Neural cell (in vitro differentiated cells): ENCODE measurements around the gene PNPLA7. TPM values are rescaled to one million over a fixed set of nuclear protein-coding genes. Genes with fewer than 3 reads are reported as not detected.

Source experiments
- H2AFZ ChIP-seq: fragments of 200-600, 300-800 bp; sonication (generic), shearing (Covaris generic); 2 replicates; pipeline ENCODE4 v1.6.0; 2014; ENCODE audit warnings: low read depth, mild to moderate bottlenecking, antibody characterized with exemption, low read length, moderate library complexity
- H3F3A ChIP-seq: fragments of 200-600 bp; shearing (Covaris generic); 2 replicates; pipeline ENCODE4 v1.6.1; 2016; ENCODE audit warnings: mild to moderate bottlenecking, moderate library complexity, mixed read lengths, antibody characterized with exemption, low read length; ENCODE audit not compliant: insufficient read depth, poor library complexity, severe bottlenecking
- H3K27ac ChIP-seq: fragments of 200-600, 300-800 bp; sonication (generic), shearing (Covaris generic); 2 replicates; pipeline ENCODE4 v1.5.1; 2014; ENCODE audit warnings: mild to moderate bottlenecking, low read length, moderate library complexity
- H3K27me3 ChIP-seq: fragments of 300-800, 200-600 bp; sonication (generic), shearing (Covaris generic); 2 replicates; pipeline ENCODE4 v1.6.0; 2014; ENCODE audit warnings: mild to moderate bottlenecking, low read depth, low read length, moderate library complexity; ENCODE audit not compliant: insufficient read depth
- H3K36me3 ChIP-seq: fragments of 300-800, 200-600 bp; sonication (generic), shearing (Covaris generic); 2 replicates; pipeline ENCODE4 v1.5.1; 2014; ENCODE audit warnings: mild to moderate bottlenecking, antibody characterized with exemption, low read length, moderate library complexity; ENCODE audit not compliant: insufficient read depth
- H3K4me2 ChIP-seq: fragments of 300-800, 200-600 bp; sonication (generic), shearing (Covaris generic); 2 replicates; pipeline ENCODE4 v1.6.0; 2014; ENCODE audit warnings: mild to moderate bottlenecking, low read length
- H3K4me3 ChIP-seq: fragments of 300-800, 200-600 bp; sonication (generic), shearing (Covaris generic); 2 replicates; pipeline ENCODE4 v1.5.1; 2014; ENCODE audit warnings: mild to moderate bottlenecking, low read length, moderate library complexity
- H3K79me2 ChIP-seq: fragments of 200-600 bp; shearing (Covaris generic); replicated peaks from 2 replicates; pipeline ENCODE4 v1.6.0; 2014; ENCODE audit warnings: mild to moderate bottlenecking, low read length, moderate library complexity; ENCODE audit not compliant: insufficient read depth
- H3K9ac ChIP-seq: fragments of 300-800, 200-600 bp; sonication (generic), shearing (Covaris generic); 2 replicates; pipeline ENCODE4 v1.6.1; 2016; ENCODE audit warnings: mild to moderate bottlenecking, low read length, mixed read lengths
- H3K9me2 ChIP-seq: fragments of 200-600 bp; shearing (Covaris generic); 2 replicates; pipeline ENCODE4 v1.6.1; 2016; ENCODE audit warnings: mild to moderate bottlenecking, low read length, mixed read lengths; ENCODE audit not compliant: insufficient read depth
- H3K9me3 ChIP-seq: fragments of 200-600, 300-800 bp; sonication (generic), shearing (Covaris generic); 2 replicates; pipeline ENCODE4 v1.6.1; 2016; ENCODE audit warnings: mild to moderate bottlenecking, mixed run types, low read length, moderate library complexity, mixed read lengths
- H4K20me1 ChIP-seq: fragments of 200-600 bp; shearing (Covaris generic); 2 replicates; pipeline ENCODE4 v1.6.1; 2016; ENCODE audit warnings: mild to moderate bottlenecking, mixed run types; ENCODE audit not compliant: insufficient read depth
- EP300 ChIP-seq: fragments of 450-650 bp; conservative IDR thresholded peaks from 2 replicates; pipeline ENCODE4 v1.6.1; 2014; ENCODE audit warnings: antibody characterized with exemption, mild to moderate bottlenecking, moderate library complexity; ENCODE audit not compliant: poor library complexity, severe bottlenecking
- EZH2 ChIP-seq: fragments of 200-600, 300-800 bp; shearing (Covaris generic), sonication (generic); IDR thresholded peaks from 2 replicates; pipeline ENCODE4 v1.6.1; 2014; ENCODE audit warnings: antibody characterized with exemption, low read length, borderline replicate concordance, mild to moderate bottlenecking; ENCODE audit not compliant: insufficient read depth, poor library complexity, severe bottlenecking
- MXI1 ChIP-seq: fragments of 450-650 bp; conservative IDR thresholded peaks from 2 replicates; pipeline ENCODE4 v1.6.1; 2014; ENCODE audit warnings: antibody characterized with exemption, mild to moderate bottlenecking; ENCODE audit not compliant: poor library complexity, severe bottlenecking
- POLR2AphosphoS5 ChIP-seq: IDR thresholded peaks from 2 replicates; pipeline ENCODE4 v1.6.1; 2012
- RAD21 ChIP-seq: fragments of 450-650 bp; conservative IDR thresholded peaks from 2 replicates; pipeline ENCODE4 v1.6.1; 2014; ENCODE audit warnings: antibody characterized with exemption, mild to moderate bottlenecking, moderate library complexity
- SMC3 ChIP-seq: fragments of 450-650 bp; conservative IDR thresholded peaks from 2 replicates; pipeline ENCODE4 v1.6.1; 2014; ENCODE audit warnings: antibody characterized with exemption, mild to moderate bottlenecking, moderate library complexity; ENCODE audit not compliant: poor library complexity
- TAF1 ChIP-seq: IDR thresholded peaks from 2 replicates; pipeline ENCODE4 v1.6.1; 2012; ENCODE audit warnings: low read depth
- polyA plus RNA-seq: library from polyadenylated mRNA; depleted of rRNA; stranded (reverse); fragments of >200 nt; gene quantifications from 2 replicates; pipeline ENCODE4 v1.2.3, GENCODE V29; 2014
- TF ChIP-seq, protein P1 (sequence below): fragments of 450-650 bp; IDR thresholded peaks from 2 replicates; pipeline ENCODE4 v1.5.1; 2014; ENCODE audit warnings: antibody characterized with exemption, mild to moderate bottlenecking, moderate library complexity; ENCODE audit not compliant: poor library complexity, severe bottlenecking
- TF ChIP-seq, protein P2 (sequence below): IDR thresholded peaks from 2 replicates; pipeline ENCODE4 v1.6.1; 2012; ENCODE audit warnings: borderline replicate concordance

The PNPLA7 gene
- polyA plus RNA-seq, 1 donor from 2014 or later: 0.72 TPM

DNA sequence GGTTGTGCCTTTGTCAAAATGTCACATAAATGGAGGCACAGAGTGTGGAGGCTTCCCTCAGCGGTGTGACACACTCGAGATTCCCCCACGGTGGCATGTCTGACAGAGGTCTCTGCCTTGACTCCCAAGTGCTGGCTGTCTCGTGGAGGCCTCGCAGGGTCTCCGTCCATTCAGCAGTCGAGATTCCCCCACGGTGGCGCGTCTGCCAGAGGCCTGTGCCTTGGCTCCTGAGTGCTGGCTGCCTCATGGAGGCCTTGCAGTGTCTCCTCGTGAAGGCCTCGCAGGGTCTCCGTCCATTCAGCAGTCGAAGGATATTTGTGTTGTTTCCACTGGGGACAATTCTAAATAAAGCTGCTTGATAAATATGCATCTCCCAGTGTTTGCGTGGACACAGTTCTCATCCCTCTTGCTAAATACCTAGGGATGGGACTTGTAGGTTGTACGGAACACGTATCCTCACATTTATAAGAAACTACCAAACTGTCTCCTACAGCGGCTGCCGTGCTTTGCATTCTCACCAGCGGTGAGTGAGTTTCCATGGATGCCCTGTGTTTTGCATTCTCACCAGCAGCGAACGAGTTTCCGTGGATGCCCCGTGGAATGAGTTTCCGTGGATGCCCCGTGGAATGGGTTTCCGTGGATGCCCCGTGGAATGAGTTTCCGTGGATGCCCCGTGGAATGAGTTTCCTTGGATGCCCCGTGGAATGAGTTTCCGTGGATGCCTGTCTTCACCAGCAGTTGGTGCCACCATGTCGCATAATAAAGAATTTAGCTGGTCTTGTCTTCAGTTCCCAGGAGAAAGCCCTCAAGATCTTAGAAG, 25.8 kb downstream of the PNPLA7 start:
- Histone ChIP-seq H3F3A (no peaks in the 10 kb centered on the region), H3K36me3 (no peaks in the 10 kb centered on the region)

DNA sequence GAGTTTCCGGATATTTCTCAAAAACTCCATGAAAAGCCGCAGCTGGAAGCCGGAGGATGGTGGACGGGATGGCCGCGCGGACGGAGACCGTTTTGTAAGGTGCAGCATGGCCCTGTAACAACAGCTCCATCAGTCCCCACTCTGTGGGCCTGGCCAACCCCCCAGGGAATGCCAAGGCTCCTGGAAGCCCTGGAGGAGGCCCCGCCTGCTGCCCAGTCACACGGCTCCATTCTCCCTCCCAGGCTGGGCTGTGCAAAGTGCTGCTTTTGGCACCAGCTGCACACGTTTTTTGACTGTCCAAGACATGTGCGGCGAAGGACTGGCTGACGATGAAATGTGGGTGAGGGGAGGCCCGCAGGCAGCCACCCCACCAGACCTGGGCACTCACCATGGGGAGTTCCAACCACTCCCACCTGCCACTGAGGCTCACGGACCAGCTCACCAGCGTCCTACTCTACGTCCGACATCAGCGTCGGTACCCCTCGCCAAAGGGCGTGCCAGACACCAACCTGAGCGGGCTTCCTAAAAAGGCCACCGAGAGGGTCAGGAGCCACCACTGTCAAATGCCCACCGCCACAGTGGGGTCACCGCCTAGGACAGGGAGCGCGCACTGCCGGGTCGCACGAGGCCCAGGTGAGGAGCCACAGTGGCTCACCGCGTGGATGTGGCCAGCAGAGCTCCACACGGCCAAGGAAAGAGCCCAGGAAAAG, 27.3 kb downstream of the PNPLA7 start:
- Histone ChIP-seq H3K4me3 (no peak overlapping the region), H3F3A (no peaks in the 10 kb centered on the region), H3K36me3 (no peaks in the 10 kb centered on the region), H3K79me2 (no peaks in the 10 kb centered on the region), H3K27me3 (no peaks in the 10 kb centered on the region), H2AFZ (no peak overlapping the region), H3K27ac (no peak overlapping the region), H3K9ac (no peak overlapping the region), H3K4me2 (no peak overlapping the region), H4K20me1 (no peaks in the 10 kb centered on the region), H3K9me2 (no peaks in the 10 kb centered on the region), H3K9me3 (no peaks in the 10 kb centered on the region)
- TF ChIP-seq, protein P1, sequence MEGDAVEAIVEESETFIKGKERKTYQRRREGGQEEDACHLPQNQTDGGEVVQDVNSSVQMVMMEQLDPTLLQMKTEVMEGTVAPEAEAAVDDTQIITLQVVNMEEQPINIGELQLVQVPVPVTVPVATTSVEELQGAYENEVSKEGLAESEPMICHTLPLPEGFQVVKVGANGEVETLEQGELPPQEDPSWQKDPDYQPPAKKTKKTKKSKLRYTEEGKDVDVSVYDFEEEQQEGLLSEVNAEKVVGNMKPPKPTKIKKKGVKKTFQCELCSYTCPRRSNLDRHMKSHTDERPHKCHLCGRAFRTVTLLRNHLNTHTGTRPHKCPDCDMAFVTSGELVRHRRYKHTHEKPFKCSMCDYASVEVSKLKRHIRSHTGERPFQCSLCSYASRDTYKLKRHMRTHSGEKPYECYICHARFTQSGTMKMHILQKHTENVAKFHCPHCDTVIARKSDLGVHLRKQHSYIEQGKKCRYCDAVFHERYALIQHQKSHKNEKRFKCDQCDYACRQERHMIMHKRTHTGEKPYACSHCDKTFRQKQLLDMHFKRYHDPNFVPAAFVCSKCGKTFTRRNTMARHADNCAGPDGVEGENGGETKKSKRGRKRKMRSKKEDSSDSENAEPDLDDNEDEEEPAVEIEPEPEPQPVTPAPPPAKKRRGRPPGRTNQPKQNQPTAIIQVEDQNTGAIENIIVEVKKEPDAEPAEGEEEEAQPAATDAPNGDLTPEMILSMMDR: no peak
- TF ChIP-seq SMC3 (no peak), TAF1 (no peak), POLR2AphosphoS5 (no peak), MXI1 (no peak), EZH2 (no peak), RAD21 (no peak)
- TF ChIP-seq, protein P2, sequence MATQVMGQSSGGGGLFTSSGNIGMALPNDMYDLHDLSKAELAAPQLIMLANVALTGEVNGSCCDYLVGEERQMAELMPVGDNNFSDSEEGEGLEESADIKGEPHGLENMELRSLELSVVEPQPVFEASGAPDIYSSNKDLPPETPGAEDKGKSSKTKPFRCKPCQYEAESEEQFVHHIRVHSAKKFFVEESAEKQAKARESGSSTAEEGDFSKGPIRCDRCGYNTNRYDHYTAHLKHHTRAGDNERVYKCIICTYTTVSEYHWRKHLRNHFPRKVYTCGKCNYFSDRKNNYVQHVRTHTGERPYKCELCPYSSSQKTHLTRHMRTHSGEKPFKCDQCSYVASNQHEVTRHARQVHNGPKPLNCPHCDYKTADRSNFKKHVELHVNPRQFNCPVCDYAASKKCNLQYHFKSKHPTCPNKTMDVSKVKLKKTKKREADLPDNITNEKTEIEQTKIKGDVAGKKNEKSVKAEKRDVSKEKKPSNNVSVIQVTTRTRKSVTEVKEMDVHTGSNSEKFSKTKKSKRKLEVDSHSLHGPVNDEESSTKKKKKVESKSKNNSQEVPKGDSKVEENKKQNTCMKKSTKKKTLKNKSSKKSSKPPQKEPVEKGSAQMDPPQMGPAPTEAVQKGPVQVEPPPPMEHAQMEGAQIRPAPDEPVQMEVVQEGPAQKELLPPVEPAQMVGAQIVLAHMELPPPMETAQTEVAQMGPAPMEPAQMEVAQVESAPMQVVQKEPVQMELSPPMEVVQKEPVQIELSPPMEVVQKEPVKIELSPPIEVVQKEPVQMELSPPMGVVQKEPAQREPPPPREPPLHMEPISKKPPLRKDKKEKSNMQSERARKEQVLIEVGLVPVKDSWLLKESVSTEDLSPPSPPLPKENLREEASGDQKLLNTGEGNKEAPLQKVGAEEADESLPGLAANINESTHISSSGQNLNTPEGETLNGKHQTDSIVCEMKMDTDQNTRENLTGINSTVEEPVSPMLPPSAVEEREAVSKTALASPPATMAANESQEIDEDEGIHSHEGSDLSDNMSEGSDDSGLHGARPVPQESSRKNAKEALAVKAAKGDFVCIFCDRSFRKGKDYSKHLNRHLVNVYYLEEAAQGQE: no peak

More for the DNA sequence above, 25.8 kb downstream of the PNPLA7 start:
- no peak overlapping the region for H3K27ac ChIP-seq
- H3K4me3 ChIP-seq: no peak overlapping the region
- no peak overlapping the region for H2AFZ ChIP-seq
- H3K9ac ChIP-seq: no peak overlapping the region
- no peak for TF ChIP-seq MXI1
- TF ChIP-seq EP300: no peak
- no peak for TF ChIP-seq SMC3
- TF ChIP-seq POLR2AphosphoS5: no peak
- TF ChIP-seq TAF1: no peak
- TF ChIP-seq EZH2: no peak
- TF ChIP-seq, protein P1: no peak
- TF ChIP-seq, protein P2: no peak
- TF ChIP-seq RAD21: no peak
- H3K79me2 ChIP-seq: no peaks in the 10 kb centered on the region
- no peaks in the 10 kb centered on the region for H3K9me3 ChIP-seq
- no peaks in the 10 kb centered on the region for H3K27me3 ChIP-seq
- H3K9me2 ChIP-seq: no peaks in the 10 kb centered on the region
- no peaks in the 10 kb centered on the region for H4K20me1 ChIP-seq
- no peak overlapping the region for H3K4me2 ChIP-seq
